ENCODE data around the gene GABRA4. TPM values are rescaled to one million over a fixed set of nuclear protein-coding genes. Genes with fewer than 3 reads are reported as not detected.
A peak's percentile ranks its signal among the peaks of the same experiment; 100 is the strongest.

Gene GABRA4
- total and polyA plus RNA-seq, 2 experiments from 2014 or later, result 1.5 to 1.9 TPM

- ATAC-seq (no peak), DNase-seq (ENCODE audit: low spot score) (peak; percentile 58)
- Mint-ChIP-seq H3K27me3 (ENCODE audit: insufficient read depth, low read depth, poor library complexity) (no peaks in the 10 kb centered on the region), H3K27ac (no peak overlapping the region), H3K36me3 (ENCODE audit: low read depth) (no peaks in the 10 kb centered on the region), H3K4me3 (no peak overlapping the region), H3K9me3 (no peaks in the 10 kb centered on the region), H3K4me1 (no peaks in the 10 kb centered on the region)
- H2AFZ ChIP-seq, result no peak overlapping the region
- no peak overlapping the region for H3K27ac ChIP-seq (ENCODE audit: low read depth)
- H3K4me2 ChIP-seq, result no peak overlapping the region
- H4K20me1 ChIP-seq (replicated peaks; ENCODE audit: insufficient read depth), result no peaks in the 10 kb centered on the region
- no peaks in the 10 kb centered on the region for H3K27me3 ChIP-seq (ENCODE audit: insufficient read depth)
- no peaks in the 10 kb centered on the region for H3K79me2 ChIP-seq (replicated peaks; ENCODE audit: insufficient read depth)
- H3K36me3 ChIP-seq (ENCODE audit: insufficient read depth), result no peaks in the 10 kb centered on the region
- H3K4me1 ChIP-seq (ENCODE audit: insufficient read depth), result no peaks in the 10 kb centered on the region
- H3K9me2 ChIP-seq (ENCODE audit: insufficient read depth), result no peaks in the 10 kb centered on the region
- H3K4me3 ChIP-seq, result no peak overlapping the region
- H3F3A ChIP-seq (replicated peaks; ENCODE audit: low read depth), result no peaks in the 10 kb centered on the region
- TF ChIP-seq NANOG (IDR thresholded peaks at IDR 0.05; ENCODE audit: borderline replicate concordance), result no peak
- peak; percentile 50 to 58; a peak in 3 of 4 replicates for TF ChIP-seq CTCF (conservative IDR thresholded peaks at IDR 0.05; ENCODE audit: low read depth in 2 of 2)
Observed at GRCh38 chr4:46937493-46937892, 55.9 kb downstream of the GABRA4 start.

DNA sequence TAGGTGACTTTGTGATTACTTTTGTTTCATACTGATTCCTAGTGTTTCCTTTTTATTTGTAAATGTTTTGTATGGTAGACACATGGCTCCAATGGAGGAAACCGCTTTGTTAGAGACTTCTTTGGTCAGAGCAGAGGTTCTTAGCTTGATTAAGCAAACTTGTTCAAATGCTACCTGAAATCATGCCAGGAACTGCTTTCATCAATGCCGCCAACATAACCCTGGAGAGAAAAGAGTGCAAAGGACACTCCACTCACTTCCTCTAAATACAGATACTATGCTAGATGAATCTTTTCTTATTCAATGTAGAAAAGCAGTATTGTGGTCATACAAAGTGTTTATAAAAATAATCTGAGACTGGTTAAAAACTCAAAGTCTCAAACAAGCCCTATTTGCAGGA lies 58.7 kb downstream of the GABRA4 start:
- H3K27me3 Mint-ChIP-seq (ENCODE audit: insufficient read depth, low read depth, poor library complexity), result no peaks in the 10 kb centered on the region
- TF ChIP-seq CTCF (conservative IDR thresholded peaks at IDR 0.05; ENCODE audit: low read depth in 2 of 2) (no peak), ETS1 (IDR thresholded peaks at IDR 0.05) (no peak), JUNB (IDR thresholded peaks at IDR 0.05; ENCODE audit: unreplicated experiment) (no peak)

DNA sequence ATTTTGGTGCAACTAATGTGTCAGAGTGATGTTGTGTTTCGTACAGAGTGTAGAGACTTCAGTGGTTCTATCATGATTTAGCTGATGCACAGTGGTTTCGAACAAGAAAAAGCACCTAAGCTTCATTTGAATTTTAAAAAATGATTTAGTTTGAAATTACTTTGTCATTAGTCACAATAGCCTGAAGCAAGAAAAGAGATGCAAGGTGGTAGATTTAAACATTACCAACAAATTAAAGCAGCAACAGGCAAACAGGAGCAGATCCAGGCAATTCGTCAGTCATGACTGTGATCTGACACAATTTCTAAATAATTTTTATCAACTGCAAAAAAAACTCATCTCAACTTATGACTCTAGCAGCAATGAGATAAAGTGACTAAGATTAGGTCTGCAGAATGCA lies 59.7 kb downstream of the GABRA4 start:
- Histone ChIP-seq H3K9me2 (ENCODE audit: insufficient read depth) (no peaks in the 10 kb centered on the region), H3K27ac (ENCODE audit: low read depth) (no peak overlapping the region), H3K4me2 (no peak overlapping the region), H3K36me3 (ENCODE audit: insufficient read depth) (no peaks in the 10 kb centered on the region), H4K20me1 (replicated peaks; ENCODE audit: insufficient read depth) (no peaks in the 10 kb centered on the region), H3F3A (replicated peaks; ENCODE audit: low read depth) (no peaks in the 10 kb centered on the region), H3K27me3 (ENCODE audit: insufficient read depth) (no peaks in the 10 kb centered on the region), H3K79me2 (replicated peaks; ENCODE audit: insufficient read depth) (no peaks in the 10 kb centered on the region), H3K4me3 (no peak overlapping the region), H3K4me1 (ENCODE audit: insufficient read depth) (no peaks in the 10 kb centered on the region), H2AFZ (no peak overlapping the region)
- Mint-ChIP-seq H3K4me1 (no peaks in the 10 kb centered on the region), H3K4me3 (no peak overlapping the region), H3K27ac (no peak overlapping the region), H3K27me3 (ENCODE audit: insufficient read depth, low read depth, poor library complexity) (no peaks in the 10 kb centered on the region), H3K36me3 (ENCODE audit: low read depth) (no peaks in the 10 kb centered on the region), H3K9me3 (no peaks in the 10 kb centered on the region)
- no peak for ATAC-seq
- DNase-seq (ENCODE audit: low spot score), result no peak
- TF ChIP-seq POLR2AphosphoS5 (IDR thresholded peaks at IDR 0.05; ENCODE audit: low read depth) (no peak), NANOG (IDR thresholded peaks at IDR 0.05; ENCODE audit: borderline replicate concordance) (no peak), ZNF114 (CRISPR knock-in tag; IDR thresholded peaks at IDR 0.05) (no peak), CTCF (conservative IDR thresholded peaks at IDR 0.05; ENCODE audit: low read depth in 2 of 2) (no peak), ZNF331 (CRISPR knock-in tag; IDR thresholded peaks at IDR 0.05; ENCODE audit: low read depth) (no peak)
- TF ChIP-seq, protein P1, sequence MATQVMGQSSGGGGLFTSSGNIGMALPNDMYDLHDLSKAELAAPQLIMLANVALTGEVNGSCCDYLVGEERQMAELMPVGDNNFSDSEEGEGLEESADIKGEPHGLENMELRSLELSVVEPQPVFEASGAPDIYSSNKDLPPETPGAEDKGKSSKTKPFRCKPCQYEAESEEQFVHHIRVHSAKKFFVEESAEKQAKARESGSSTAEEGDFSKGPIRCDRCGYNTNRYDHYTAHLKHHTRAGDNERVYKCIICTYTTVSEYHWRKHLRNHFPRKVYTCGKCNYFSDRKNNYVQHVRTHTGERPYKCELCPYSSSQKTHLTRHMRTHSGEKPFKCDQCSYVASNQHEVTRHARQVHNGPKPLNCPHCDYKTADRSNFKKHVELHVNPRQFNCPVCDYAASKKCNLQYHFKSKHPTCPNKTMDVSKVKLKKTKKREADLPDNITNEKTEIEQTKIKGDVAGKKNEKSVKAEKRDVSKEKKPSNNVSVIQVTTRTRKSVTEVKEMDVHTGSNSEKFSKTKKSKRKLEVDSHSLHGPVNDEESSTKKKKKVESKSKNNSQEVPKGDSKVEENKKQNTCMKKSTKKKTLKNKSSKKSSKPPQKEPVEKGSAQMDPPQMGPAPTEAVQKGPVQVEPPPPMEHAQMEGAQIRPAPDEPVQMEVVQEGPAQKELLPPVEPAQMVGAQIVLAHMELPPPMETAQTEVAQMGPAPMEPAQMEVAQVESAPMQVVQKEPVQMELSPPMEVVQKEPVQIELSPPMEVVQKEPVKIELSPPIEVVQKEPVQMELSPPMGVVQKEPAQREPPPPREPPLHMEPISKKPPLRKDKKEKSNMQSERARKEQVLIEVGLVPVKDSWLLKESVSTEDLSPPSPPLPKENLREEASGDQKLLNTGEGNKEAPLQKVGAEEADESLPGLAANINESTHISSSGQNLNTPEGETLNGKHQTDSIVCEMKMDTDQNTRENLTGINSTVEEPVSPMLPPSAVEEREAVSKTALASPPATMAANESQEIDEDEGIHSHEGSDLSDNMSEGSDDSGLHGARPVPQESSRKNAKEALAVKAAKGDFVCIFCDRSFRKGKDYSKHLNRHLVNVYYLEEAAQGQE (IDR thresholded peaks at IDR 0.05; ENCODE audit: unreplicated experiment), result no peak

More for the DNA sequence above, 58.7 kb downstream of the GABRA4 start:
- no peaks in the 10 kb centered on the region for H3F3A ChIP-seq (replicated peaks; ENCODE audit: low read depth)
- H3K27me3 ChIP-seq (ENCODE audit: insufficient read depth), result no peaks in the 10 kb centered on the region
- no peak overlapping the region for H3K4me2 ChIP-seq
- Mint-ChIP-seq H3K36me3 (ENCODE audit: low read depth) (no peaks in the 10 kb centered on the region), H3K4me1 (no peaks in the 10 kb centered on the region), H3K4me3 (no peak overlapping the region), H3K27ac (no peak overlapping the region), H3K9me3 (no peaks in the 10 kb centered on the region)
- H4K20me1 ChIP-seq (replicated peaks; ENCODE audit: insufficient read depth), result no peaks in the 10 kb centered on the region
- no peaks in the 10 kb centered on the region for H3K36me3 ChIP-seq (ENCODE audit: insufficient read depth)
- no peaks in the 10 kb centered on the region for H3K9me2 ChIP-seq (ENCODE audit: insufficient read depth)
- H3K79me2 ChIP-seq (replicated peaks; ENCODE audit: insufficient read depth), result no peaks in the 10 kb centered on the region
- DNase-seq (ENCODE audit: low spot score), result no peak
- ATAC-seq, result no peak
- H3K4me1 ChIP-seq (ENCODE audit: insufficient read depth), result no peaks in the 10 kb centered on the region
- H3K27ac ChIP-seq (ENCODE audit: low read depth), result no peak overlapping the region
- H3K4me3 ChIP-seq, result no peak overlapping the region
- no peak overlapping the region for H2AFZ ChIP-seq
